Activated T-helper 1 cell treated with anti-CD3 and anti-CD28 coated beads, Interleukin-12 subunit alpha, Interleukin-12 subunit beta, Interleukin-2, Interleukin-4 antibody, amounts not matched to agents 30 ng/mL and 10 ng/mL and 1 ng/mL, durations not matched to agents 14 hours and 24 hours and 36 hours (primary cell): ENCODE measurements around the gene KCNQ1. TPM values are rescaled to one million over a fixed set of nuclear protein-coding genes. Genes with fewer than 3 reads are reported as not detected.

ENCODE experiments used
- DNase-seq: peaks from one replicate; pipeline ENCODE4 v3.0.0; 2021; ENCODE audit warnings: low spot score
- H3K27ac Mint-ChIP-seq: one replicate; pipeline ENCODE4 v1.8.0; 2021; ENCODE audit warnings: mild to moderate bottlenecking, mixed read lengths
- H3K27me3 Mint-ChIP-seq: one replicate; pipeline ENCODE4 v1.8.0; 2022; ENCODE audit warnings: mild to moderate bottlenecking, moderate library complexity, mixed read lengths; ENCODE audit not compliant: insufficient read depth
- H3K36me3 Mint-ChIP-seq: one replicate; pipeline ENCODE4 v1.8.0; 2021; ENCODE audit warnings: low read depth, mixed read lengths
- H3K4me1 Mint-ChIP-seq: one replicate; pipeline ENCODE4 v1.8.0; 2021; ENCODE audit warnings: low read depth, mixed read lengths
- H3K4me3 Mint-ChIP-seq: one replicate; pipeline ENCODE4 v1.8.0; 2021; ENCODE audit warnings: mild to moderate bottlenecking, moderate library complexity, mixed read lengths
- H3K9me3 Mint-ChIP-seq: one replicate; pipeline ENCODE4 v1.8.0; 2021; ENCODE audit warnings: mixed read lengths
- intact Hi-C: fragments of 100-400 bp; cut with micrococcal nuclease; formaldehyde crosslinking; loops from one replicate; pipeline ENCODE4 v1.15.1; 2024
- total RNA-seq: library from RNA; stranded (reverse); gene quantifications from 2 replicates; pipeline ENCODE4 v1.2.3, GENCODE V29; 2022

KCNQ1 gene
- total RNA-seq, 1 donor from 2014 or later = 6.4 TPM

GRCh38 chr11:2550606-2550970 is 105.8 kb downstream of the KCNQ1 start:
- no peaks in the 10 kb centered on the region for H3K4me1 Mint-ChIP-seq
- DNase-seq = no peak
- intact Hi-C loops = no loop called here
- no peaks in the 10 kb centered on the region for H3K36me3 Mint-ChIP-seq
- H3K27me3 Mint-ChIP-seq = no peaks in the 10 kb centered on the region
- no peak overlapping the region for H3K4me3 Mint-ChIP-seq
- no peaks in the 10 kb centered on the region for H3K9me3 Mint-ChIP-seq
- no peak overlapping the region for H3K27ac Mint-ChIP-seq

DNA sequence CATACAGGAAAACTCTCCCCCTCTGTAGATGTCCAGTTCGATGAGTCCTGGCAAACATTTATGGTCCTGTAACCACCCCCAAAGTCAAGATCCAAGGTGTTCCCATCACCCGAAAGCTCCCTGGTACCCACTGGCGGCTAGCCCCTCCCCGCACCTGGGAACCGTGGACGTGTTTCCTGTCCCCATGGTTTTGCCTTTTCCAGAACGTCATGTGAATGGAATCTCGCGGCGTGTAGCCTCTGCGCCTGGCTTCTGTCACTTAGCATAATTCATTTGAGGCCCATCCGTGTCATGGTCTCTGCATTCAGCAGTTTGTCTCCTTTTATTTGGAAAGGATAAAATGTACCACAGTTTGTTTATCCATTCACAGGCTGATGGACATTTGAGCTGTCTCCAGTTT is 106.3 kb downstream of the KCNQ1 start:
- H3K27me3 Mint-ChIP-seq = no peaks in the 10 kb centered on the region
- H3K9me3 Mint-ChIP-seq = no peaks in the 10 kb centered on the region
- intact Hi-C loops = no loop called here
- no peak overlapping the region for H3K27ac Mint-ChIP-seq
- DNase-seq = no peak
- H3K36me3 Mint-ChIP-seq = no peaks in the 10 kb centered on the region
- H3K4me1 Mint-ChIP-seq = no peaks in the 10 kb centered on the region
- H3K4me3 Mint-ChIP-seq = no peak overlapping the region

DNA sequence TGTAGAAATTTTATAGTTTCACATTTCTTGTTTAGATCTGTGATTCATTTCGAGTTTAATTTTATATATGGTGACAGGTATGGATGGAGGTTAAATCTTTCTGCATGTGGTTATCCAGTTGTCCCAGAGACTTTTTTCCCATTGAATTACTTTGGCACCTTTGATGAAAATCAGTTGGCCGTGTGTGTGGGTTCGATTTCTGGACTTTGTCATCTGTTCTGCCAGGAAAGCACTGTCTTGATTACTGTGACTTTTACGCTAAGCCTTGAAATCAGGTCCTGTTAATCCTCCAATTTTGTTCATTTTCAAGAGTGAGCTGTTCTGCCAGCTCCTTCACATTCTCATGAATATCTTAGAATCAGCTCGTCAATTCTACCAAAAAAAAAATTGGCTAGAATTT is 107.4 kb downstream of the KCNQ1 start:
- Mint-ChIP-seq H3K9me3 (no peaks in the 10 kb centered on the region), H3K27me3 (no peaks in the 10 kb centered on the region), H3K36me3 (no peaks in the 10 kb centered on the region), H3K4me3 (no peak overlapping the region), H3K4me1 (no peaks in the 10 kb centered on the region), H3K27ac (no peak overlapping the region)
- no peak for DNase-seq
- intact Hi-C loops = no loop called here

DNA sequence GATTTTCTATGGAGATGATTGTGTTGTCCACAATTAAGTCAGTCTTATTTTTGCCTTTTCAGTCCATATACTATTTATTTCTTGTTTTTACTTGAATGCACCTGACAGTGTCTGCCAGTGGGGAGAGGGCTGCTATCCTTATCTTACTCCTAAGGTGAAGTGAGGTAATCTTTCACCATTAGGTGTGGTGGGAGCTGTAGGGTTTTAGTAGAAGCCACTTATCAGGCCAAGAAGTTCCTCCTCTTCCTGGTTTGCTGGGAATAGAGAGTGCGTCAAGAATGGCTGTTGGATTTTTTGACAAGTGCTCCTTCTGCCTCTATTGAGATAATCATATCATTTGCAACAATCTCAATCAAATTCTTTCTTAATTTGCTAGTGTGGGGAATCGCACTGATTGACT is 108.4 kb downstream of the KCNQ1 start:
- Mint-ChIP-seq H3K27me3 (no peaks in the 10 kb centered on the region), H3K4me1 (no peaks in the 10 kb centered on the region), H3K4me3 (no peak overlapping the region), H3K27ac (no peak overlapping the region), H3K9me3 (no peaks in the 10 kb centered on the region), H3K36me3 (no peaks in the 10 kb centered on the region)
- intact Hi-C loops = no loop called here
- no peak for DNase-seq

DNA sequence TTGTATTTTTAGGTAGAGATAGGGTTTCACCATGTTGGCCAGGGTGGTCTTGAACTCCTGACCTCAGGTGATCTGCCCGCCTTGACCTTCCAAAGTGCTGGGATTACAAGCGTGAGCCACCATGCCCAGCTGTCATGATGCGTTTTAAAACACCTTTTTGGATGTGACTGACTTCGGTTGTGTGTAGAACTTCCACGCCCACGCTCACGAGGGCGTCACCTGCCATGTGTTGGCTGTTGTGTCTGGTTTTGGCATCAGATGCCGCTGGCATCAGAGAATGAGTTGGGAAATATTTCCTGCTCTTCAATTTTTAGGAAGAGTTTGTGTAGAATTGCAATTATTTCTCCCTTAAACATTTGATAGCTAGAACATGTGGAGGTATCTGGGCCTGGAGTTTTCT is 109.1 kb downstream of the KCNQ1 start:
- H3K36me3 Mint-ChIP-seq = no peaks in the 10 kb centered on the region
- no peaks in the 10 kb centered on the region for H3K9me3 Mint-ChIP-seq
- intact Hi-C loops = no loop called here
- no peaks in the 10 kb centered on the region for H3K4me1 Mint-ChIP-seq
- no peak overlapping the region for H3K4me3 Mint-ChIP-seq
- H3K27me3 Mint-ChIP-seq = no peaks in the 10 kb centered on the region
- no peak for DNase-seq
- H3K27ac Mint-ChIP-seq = no peak overlapping the region

DNA sequence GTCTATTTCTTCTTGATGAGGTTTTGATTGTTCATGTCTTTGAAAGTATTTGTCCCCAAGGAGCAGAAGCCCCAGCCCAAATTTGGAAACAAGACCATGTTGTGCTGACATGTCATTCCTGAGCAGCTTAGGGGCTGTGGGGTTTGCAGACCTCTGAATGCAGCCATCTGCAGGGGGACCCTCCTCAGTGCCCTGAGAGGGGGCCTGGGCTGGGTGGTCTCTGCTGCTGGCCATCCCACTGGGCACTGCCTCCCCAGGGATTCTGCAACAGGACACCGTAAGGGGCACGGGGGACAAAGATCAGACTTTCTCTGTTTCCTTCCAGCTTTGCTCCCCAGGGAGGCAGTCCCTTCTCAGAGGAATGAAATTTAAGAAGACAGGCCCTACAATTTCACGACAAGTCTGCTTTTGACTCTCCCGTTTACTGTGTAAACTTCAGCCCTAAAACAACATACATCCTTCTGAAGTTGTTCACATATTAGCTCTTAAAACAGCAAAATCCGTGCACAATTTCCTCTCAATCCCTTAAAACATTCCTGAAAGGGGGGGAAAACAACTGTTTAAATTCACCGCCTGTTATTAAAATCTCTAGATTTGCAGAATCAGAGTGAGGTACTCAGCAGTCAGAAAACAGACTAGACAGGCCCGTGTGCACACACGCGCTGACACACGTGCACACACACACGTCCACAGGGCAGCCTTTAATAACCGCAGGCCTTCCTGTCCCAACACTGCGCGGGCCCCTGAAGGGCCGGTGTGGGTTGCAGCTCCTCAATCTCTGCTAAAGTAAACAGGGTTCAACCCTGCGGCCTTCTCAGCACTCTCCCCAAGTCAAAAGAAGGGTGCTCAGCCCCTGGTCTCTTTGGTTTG is 109.8 kb downstream of the KCNQ1 start:
- intact Hi-C loops = no loop called here
- Mint-ChIP-seq H3K27me3 (no peaks in the 10 kb centered on the region), H3K36me3 (no peaks in the 10 kb centered on the region), H3K4me3 (no peak overlapping the region), H3K27ac (no peak overlapping the region), H3K4me1 (no peaks in the 10 kb centered on the region), H3K9me3 (no peaks in the 10 kb centered on the region)
- no peak for DNase-seq

GRCh38 chr11:2555336-2555735 is 110.5 kb downstream of the KCNQ1 start:
- H3K4me1 Mint-ChIP-seq = no peaks in the 10 kb centered on the region
- DNase-seq = no peak
- no peak overlapping the region for H3K27ac Mint-ChIP-seq
- no peak overlapping the region for H3K4me3 Mint-ChIP-seq
- intact Hi-C loops = no loop called here
- no peaks in the 10 kb centered on the region for H3K9me3 Mint-ChIP-seq
- no peaks in the 10 kb centered on the region for H3K27me3 Mint-ChIP-seq
- no peaks in the 10 kb centered on the region for H3K36me3 Mint-ChIP-seq

DNA sequence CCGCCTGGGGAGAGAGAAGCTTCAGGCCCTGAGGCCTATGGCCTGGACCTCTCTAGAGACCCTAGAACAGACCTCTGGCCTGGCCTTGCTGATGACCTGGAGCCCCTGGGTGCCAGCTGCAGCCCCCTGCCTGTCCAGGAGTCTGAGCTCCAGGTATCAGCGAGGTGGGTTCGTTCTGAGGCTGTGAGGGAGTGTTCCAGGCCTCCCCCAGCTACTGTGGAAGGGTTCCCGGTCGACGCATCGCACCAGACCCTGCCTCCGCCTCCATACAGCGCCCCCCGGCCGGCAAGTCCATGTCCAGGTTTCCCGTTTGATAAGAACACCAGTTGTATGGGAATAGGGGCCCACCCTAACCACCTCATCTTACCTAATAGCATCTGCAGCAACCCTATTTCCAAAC is 111.1 kb downstream of the KCNQ1 start:
- Mint-ChIP-seq H3K4me1 (no peaks in the 10 kb centered on the region), H3K9me3 (no peaks in the 10 kb centered on the region), H3K27me3 (no peaks in the 10 kb centered on the region), H3K27ac (no peak overlapping the region), H3K4me3 (no peak overlapping the region), H3K36me3 (no peaks in the 10 kb centered on the region)
- intact Hi-C loops = no loop called here
- no peak for DNase-seq

DNA sequence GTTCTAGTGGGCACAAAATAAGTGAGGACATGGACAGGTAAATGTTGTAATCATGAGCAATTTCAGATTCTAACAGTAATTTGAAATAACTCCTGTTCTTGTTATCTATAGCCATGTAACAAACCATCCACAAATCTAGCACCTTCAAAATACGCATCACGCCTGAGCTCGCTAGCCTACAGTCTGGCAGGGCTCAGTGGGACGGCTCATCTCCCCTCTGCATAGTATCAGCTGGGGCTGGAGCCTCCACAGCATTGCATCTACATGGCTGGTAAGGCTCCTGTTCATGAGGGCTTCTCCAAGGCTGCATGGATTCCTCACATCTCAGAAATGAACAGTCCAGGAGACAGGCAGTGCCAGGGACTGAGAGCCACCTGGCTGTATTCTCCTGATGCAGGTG is 112.6 kb downstream of the KCNQ1 start:
- intact Hi-C loops = no loop called here
- no peaks in the 10 kb centered on the region for H3K4me1 Mint-ChIP-seq
- no peak overlapping the region for H3K4me3 Mint-ChIP-seq
- H3K9me3 Mint-ChIP-seq = no peaks in the 10 kb centered on the region
- no peaks in the 10 kb centered on the region for H3K36me3 Mint-ChIP-seq
- H3K27me3 Mint-ChIP-seq = no peaks in the 10 kb centered on the region
- no peak for DNase-seq
- H3K27ac Mint-ChIP-seq = no peak overlapping the region

GRCh38 chr11:2558397-2558796 is 113.6 kb downstream of the KCNQ1 start:
- no peak overlapping the region for H3K27ac Mint-ChIP-seq
- no peak for DNase-seq
- H3K27me3 Mint-ChIP-seq = no peaks in the 10 kb centered on the region
- intact Hi-C loops = no loop called here
- H3K4me1 Mint-ChIP-seq = no peaks in the 10 kb centered on the region
- no peaks in the 10 kb centered on the region for H3K36me3 Mint-ChIP-seq
- H3K4me3 Mint-ChIP-seq = no peak overlapping the region
- no peaks in the 10 kb centered on the region for H3K9me3 Mint-ChIP-seq

- Mint-ChIP-seq H3K27ac (no peak overlapping the region), H3K9me3 (no peaks in the 10 kb centered on the region), H3K36me3 (no peaks in the 10 kb centered on the region), H3K4me3 (no peak overlapping the region), H3K4me1 (no peaks in the 10 kb centered on the region), H3K27me3 (no peaks in the 10 kb centered on the region)
- no peak for DNase-seq
- intact Hi-C loops = no loop called here
Measured at GRCh38 chr11:2558861-2559526, 114.2 kb downstream of the KCNQ1 start.

DNA sequence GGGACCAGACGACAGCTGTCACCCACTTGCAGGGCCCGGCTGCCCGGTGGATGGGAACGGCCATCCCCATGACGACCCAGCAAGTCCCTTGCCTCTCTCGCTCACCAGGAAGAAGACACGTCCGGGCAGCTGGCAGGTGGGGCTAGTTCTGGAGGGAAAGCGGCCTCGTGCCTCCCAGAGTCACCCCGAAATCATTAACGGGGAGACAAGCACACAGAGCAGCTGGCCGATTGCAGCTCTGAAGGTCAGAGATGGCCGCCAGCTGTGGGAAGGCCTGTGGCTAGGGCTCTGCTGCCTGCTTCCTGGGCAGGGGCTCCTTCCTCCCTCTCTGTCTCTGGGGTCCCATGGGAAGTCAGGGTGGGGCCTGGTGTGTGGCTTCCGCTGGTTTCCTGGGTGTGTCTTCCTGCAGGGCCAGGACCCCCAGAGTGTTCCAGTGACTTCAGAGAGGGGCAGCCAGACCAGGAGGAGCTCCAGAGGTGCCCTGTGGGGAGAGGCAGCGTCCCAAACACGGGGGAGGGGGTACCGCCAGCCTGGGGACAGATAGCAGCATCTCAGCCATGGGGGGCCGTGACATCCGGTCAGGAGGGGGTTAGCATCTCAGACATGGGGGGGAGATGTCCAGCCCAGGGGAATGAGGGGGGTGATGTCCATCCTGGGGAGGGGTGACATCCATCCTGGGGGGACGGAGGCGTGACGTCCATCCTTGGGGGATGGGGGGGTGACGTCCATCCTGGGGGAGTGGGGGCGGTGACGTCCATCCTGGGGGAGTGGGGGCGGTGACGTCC is 114.9 kb downstream of the KCNQ1 start:
- Mint-ChIP-seq H3K4me3 (no peak overlapping the region), H3K27ac (no peak overlapping the region), H3K36me3 (no peaks in the 10 kb centered on the region), H3K27me3 (no peaks in the 10 kb centered on the region), H3K4me1 (no peaks in the 10 kb centered on the region), H3K9me3 (no peaks in the 10 kb centered on the region)
- intact Hi-C loops = no loop called here
- DNase-seq = no peak
